ENCODE results near the gene RAB5IF.
"Not testable (repeated sequence)": the region's sequence is repeated elsewhere in the genome, so short reads cannot be mapped to it uniquely, and the experiment has no call there.

RAB5IF gene, protein sequence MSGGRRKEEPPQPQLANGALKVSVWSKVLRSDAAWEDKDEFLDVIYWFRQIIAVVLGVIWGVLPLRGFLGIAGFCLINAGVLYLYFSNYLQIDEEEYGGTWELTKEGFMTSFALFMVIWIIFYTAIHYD

DNA sequence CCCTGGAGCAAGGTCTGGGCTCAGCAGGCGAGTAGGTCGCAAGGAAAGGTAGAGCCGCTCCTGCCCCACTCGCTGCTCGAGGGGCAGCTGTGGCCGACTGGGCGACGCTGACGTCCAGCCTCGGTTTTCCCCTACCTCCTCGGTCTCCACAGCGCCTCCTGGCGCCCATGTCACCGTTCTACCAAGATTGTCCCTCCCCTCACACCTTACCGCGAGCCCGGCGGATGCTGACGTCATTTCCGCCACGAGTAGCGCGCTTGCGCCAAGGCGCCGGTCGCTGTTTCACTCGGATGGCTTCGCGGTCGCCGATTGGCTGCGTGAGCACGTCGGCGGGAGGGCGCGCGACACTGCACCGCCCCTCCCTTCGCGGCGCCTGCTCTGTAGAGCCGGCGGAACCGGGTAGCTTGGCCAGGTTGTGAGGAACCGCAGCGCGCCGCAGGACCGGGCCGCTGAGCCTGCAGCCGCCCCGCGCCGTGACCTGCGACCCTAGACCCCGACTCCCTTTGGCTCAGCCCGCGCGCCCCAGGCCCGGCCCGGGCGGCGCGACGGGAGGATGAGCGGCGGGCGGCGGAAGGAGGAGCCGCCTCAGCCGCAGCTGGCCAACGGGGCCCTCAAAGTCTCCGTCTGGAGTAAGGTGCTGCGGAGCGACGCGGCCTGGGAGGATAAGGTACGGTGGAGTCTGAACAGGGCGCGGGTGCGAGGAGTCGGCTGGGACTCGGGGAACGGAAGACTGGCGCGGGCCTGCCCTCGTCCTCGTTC, at the start of gene RAB5IF:
Gene RAB5IF (plus strand): TSS at position 381 of the 759 bp plus-strand sequence. CDS start 173 bp downstream, at position 554.
- Histone ChIP-seq H3K36me3 (ENCODE audit: control insufficient read depth, low read depth, low read length) (peaks cover 25% of the 10 kb centered on the region), H3K9ac (ENCODE audit: low read length) (peak within 1 kb of the TSS; percentile 81), H3K4me1 (ENCODE audit: control insufficient read depth, low read depth, low read length) (peaks cover 11% of the 10 kb centered on the region), H3K27me3 (ENCODE audit: control insufficient read depth, insufficient read depth, low read length) (no peaks in the 10 kb centered on the region), H3K9me3 (ENCODE audit: control insufficient read depth, low read depth, low read length) (no peaks in the 10 kb centered on the region), H3K4me3 (ENCODE audit: low read length) (peak within 1 kb of the TSS; percentile 71), H3K27ac (ENCODE audit: low read length) (no peak within 1 kb of the TSS)

GRCh38 chr20:36562724-36563123, 42.9 kb upstream of the RAB5IF start:
- peak overlapping the region; percentile 16 for H3K4me3 ChIP-seq (ENCODE audit: low read length)
- H3K36me3 ChIP-seq (ENCODE audit: control insufficient read depth, low read depth, low read length), result no peaks in the 10 kb centered on the region
- H3K9ac ChIP-seq (ENCODE audit: low read length), result no peak overlapping the region
- H3K9me3 ChIP-seq (ENCODE audit: control insufficient read depth, low read depth, low read length), result peaks cover 6% of the 10 kb centered on the region
- H3K27me3 ChIP-seq (ENCODE audit: control insufficient read depth, insufficient read depth, low read length), result no peaks in the 10 kb centered on the region
- peaks cover 11% of the 10 kb centered on the region for H3K4me1 ChIP-seq (ENCODE audit: control insufficient read depth, low read depth, low read length)
- H3K27ac ChIP-seq (ENCODE audit: low read length), result no peak overlapping the region

- Histone ChIP-seq H3K27ac (ENCODE audit: low read length) (no peak overlapping the region), H3K4me3 (ENCODE audit: low read length) (peak overlapping the region; percentile 16), H3K9me3 (ENCODE audit: control insufficient read depth, low read depth, low read length) (peaks cover 6% of the 10 kb centered on the region), H3K36me3 (ENCODE audit: control insufficient read depth, low read depth, low read length) (no peaks in the 10 kb centered on the region), H3K27me3 (ENCODE audit: control insufficient read depth, insufficient read depth, low read length) (no peaks in the 10 kb centered on the region), H3K4me1 (ENCODE audit: control insufficient read depth, low read depth, low read length) (peaks cover 11% of the 10 kb centered on the region), H3K9ac (ENCODE audit: low read length) (no peak overlapping the region)
These were observed 42.2 kb upstream of the RAB5IF start for GRCh38 chr20:36563374-36563773.

- H3K27ac ChIP-seq (ENCODE audit: low read length); H3K4me3 ChIP-seq (ENCODE audit: low read length); H3K27me3 ChIP-seq (ENCODE audit: control insufficient read depth, insufficient read depth, low read length); H3K9me3 ChIP-seq (ENCODE audit: control insufficient read depth, low read depth, low read length); H3K9ac ChIP-seq (ENCODE audit: low read length); H3K36me3 ChIP-seq (ENCODE audit: control insufficient read depth, low read depth, low read length): not testable (repeated sequence)
- peaks cover 11% of the 10 kb centered on the region for H3K4me1 ChIP-seq (ENCODE audit: control insufficient read depth, low read depth, low read length)
These were observed 41.4 kb upstream of the RAB5IF start for GRCh38 chr20:36564078-36564725.

DNA sequence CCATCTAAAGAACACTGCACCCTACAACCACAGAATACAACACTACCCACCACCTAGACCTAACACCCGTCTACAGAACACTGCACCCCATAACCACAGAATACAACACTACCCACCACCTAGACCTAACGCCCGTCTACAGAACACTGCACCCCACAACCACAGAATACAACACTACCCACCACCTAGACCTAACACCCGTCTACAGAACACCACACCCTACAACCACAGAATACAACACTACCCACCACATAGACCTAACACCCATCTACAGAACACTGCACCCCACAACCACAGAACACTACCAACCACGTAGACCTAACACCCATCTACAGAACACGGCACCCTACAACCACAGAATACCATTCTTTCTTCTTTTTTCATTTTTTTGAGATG, 40.9 kb upstream of the RAB5IF start:
- H3K4me3 ChIP-seq (ENCODE audit: low read length); H3K36me3 ChIP-seq (ENCODE audit: control insufficient read depth, low read depth, low read length); H3K9ac ChIP-seq (ENCODE audit: low read length); H3K27ac ChIP-seq (ENCODE audit: low read length); H3K9me3 ChIP-seq (ENCODE audit: control insufficient read depth, low read depth, low read length); H3K27me3 ChIP-seq (ENCODE audit: control insufficient read depth, insufficient read depth, low read length): not testable (repeated sequence)
- peaks cover 15% of the 10 kb centered on the region for H3K4me1 ChIP-seq (ENCODE audit: control insufficient read depth, low read depth, low read length)

DNA sequence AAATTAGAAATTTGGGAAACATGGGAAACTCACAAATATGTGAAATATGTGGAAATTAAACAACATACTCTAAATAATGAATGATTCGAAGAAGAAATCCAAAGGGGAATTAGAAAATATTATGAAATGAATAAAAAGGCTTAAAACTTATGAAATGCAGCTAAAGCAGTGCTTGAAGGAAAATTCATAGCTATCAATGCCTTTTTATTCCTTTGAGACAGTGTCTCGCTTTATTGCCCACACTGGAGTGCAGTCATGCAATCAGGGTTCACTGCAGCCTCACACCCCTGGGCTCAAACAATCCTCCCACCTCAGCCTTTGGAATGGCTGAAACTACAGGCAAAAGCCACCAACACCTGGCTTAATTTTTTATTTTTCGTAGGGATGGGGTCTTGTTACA, 40.1 kb upstream of the RAB5IF start:
- no peak overlapping the region for H3K27ac ChIP-seq (ENCODE audit: low read length)
- no peak overlapping the region for H3K9ac ChIP-seq (ENCODE audit: low read length)
- H3K36me3 ChIP-seq (ENCODE audit: control insufficient read depth, low read depth, low read length), result no peaks in the 10 kb centered on the region
- H3K9me3 ChIP-seq (ENCODE audit: control insufficient read depth, low read depth, low read length), result peaks cover 6% of the 10 kb centered on the region
- H3K4me3 ChIP-seq (ENCODE audit: low read length), result no peak overlapping the region
- H3K4me1 ChIP-seq (ENCODE audit: control insufficient read depth, low read depth, low read length), result peaks cover 19% of the 10 kb centered on the region
- H3K27me3 ChIP-seq (ENCODE audit: control insufficient read depth, insufficient read depth, low read length), result no peaks in the 10 kb centered on the region

GRCh38 chr20:36569847-36570429, 35.6 kb upstream of the RAB5IF start:
- H3K27me3 ChIP-seq (ENCODE audit: control insufficient read depth, insufficient read depth, low read length), result no peaks in the 10 kb centered on the region
- no peak overlapping the region for H3K4me3 ChIP-seq (ENCODE audit: low read length)
- no peak overlapping the region for H3K9ac ChIP-seq (ENCODE audit: low read length)
- no peaks in the 10 kb centered on the region for H3K36me3 ChIP-seq (ENCODE audit: control insufficient read depth, low read depth, low read length)
- H3K4me1 ChIP-seq (ENCODE audit: control insufficient read depth, low read depth, low read length), result peaks cover 31% of the 10 kb centered on the region
- peaks cover 6% of the 10 kb centered on the region for H3K9me3 ChIP-seq (ENCODE audit: control insufficient read depth, low read depth, low read length)
- no peak overlapping the region for H3K27ac ChIP-seq (ENCODE audit: low read length)

- Histone ChIP-seq H3K9me3 (ENCODE audit: control insufficient read depth, low read depth, low read length) (no peaks in the 10 kb centered on the region), H3K27me3 (ENCODE audit: control insufficient read depth, insufficient read depth, low read length) (no peaks in the 10 kb centered on the region), H3K4me3 (ENCODE audit: low read length) (peak overlapping the region; percentile 73), H3K4me1 (ENCODE audit: control insufficient read depth, low read depth, low read length) (peaks cover 42% of the 10 kb centered on the region), H3K27ac (ENCODE audit: low read length) (peak overlapping the region; percentile 83), H3K36me3 (ENCODE audit: control insufficient read depth, low read depth, low read length) (no peaks in the 10 kb centered on the region), H3K9ac (ENCODE audit: low read length) (peak overlapping the region; percentile 63)
These were observed 33.7 kb upstream of the RAB5IF start for GRCh38 chr20:36571564-36572504.

- Histone ChIP-seq H3K36me3 (ENCODE audit: control insufficient read depth, low read depth, low read length) (no peaks in the 10 kb centered on the region), H3K27me3 (ENCODE audit: control insufficient read depth, insufficient read depth, low read length) (no peaks in the 10 kb centered on the region), H3K9me3 (ENCODE audit: control insufficient read depth, low read depth, low read length) (no peaks in the 10 kb centered on the region), H3K27ac (ENCODE audit: low read length) (peak overlapping the region; percentile 83), H3K4me3 (ENCODE audit: low read length) (peak overlapping the region; percentile 73), H3K9ac (ENCODE audit: low read length) (peak overlapping the region; percentile 63), H3K4me1 (ENCODE audit: control insufficient read depth, low read depth, low read length) (peaks cover 42% of the 10 kb centered on the region)
These were observed 32.9 kb upstream of the RAB5IF start for GRCh38 chr20:36572701-36573102.

DNA sequence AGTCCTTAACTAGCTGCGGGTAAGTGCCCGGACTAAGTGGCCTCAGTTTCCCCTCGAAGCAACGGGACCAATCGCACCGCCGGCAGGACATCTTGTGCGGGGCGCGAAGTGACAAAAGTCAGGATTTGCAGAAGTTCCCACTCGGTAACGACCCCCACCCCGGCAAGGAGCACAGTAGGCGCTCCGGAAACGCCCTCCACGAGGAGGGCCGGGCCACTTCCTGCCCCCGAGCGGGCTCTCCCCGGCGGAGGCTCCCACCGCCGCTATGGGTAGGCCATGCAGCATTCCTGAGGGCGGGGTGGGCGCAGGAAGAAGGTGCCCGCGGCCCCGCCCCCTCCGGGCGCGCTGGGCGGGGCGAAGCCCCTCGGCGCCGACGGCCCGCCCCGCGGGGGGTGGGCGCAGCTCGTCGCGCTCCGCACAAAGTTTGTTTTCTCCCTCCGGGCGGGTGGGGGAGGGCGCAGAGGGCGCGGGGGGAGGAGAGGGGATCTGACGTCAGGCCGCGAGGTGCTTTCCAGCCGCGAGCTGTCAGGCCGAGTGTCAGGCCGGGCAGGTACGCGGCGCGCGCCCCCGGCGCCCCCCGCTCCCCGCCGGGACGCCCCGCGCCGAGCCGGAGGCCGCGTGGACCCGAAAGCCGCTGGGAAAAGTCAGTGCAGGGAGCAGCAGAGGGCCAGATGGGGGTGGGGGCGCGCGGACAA, 32.3 kb upstream of the RAB5IF start, which contains the start of gene TGIF2:
Gene TGIF2 (plus strand): TSS at position 495 of the 695 bp plus-strand sequence. CDS start 5,178 bp downstream, outside the sequence.
- Histone ChIP-seq H3K9me3 (ENCODE audit: control insufficient read depth, low read depth, low read length) (no peaks in the 10 kb centered on the region), H3K4me1 (ENCODE audit: control insufficient read depth, low read depth, low read length) (peaks cover 42% of the 10 kb centered on the region), H3K9ac (ENCODE audit: low read length) (peak within 1 kb of the TSS; percentile 92), H3K27me3 (ENCODE audit: control insufficient read depth, insufficient read depth, low read length) (no peaks in the 10 kb centered on the region), H3K4me3 (ENCODE audit: low read length) (peak within 1 kb of the TSS; percentile 86), H3K27ac (ENCODE audit: low read length) (peak within 1 kb of the TSS; percentile 83), H3K36me3 (ENCODE audit: control insufficient read depth, low read depth, low read length) (no peaks in the 10 kb centered on the region)

All from iPS-18a (cell line).